Neuron (in vitro differentiated cells): ENCODE results near the gene STIM1.

Experiments used
- H2AFZ ChIP-seq: one replicate; pipeline ENCODE4 v1.6.1; 2013; ENCODE audit warnings: low read depth, mild to moderate bottlenecking, inconsistent platforms, low read length, moderate library complexity
- H3K27me3 ChIP-seq: one replicate; pipeline ENCODE4 v1.6.1; 2013; ENCODE audit warnings: low read length; ENCODE audit not compliant: insufficient read depth
- H3K36me3 ChIP-seq: one replicate; pipeline ENCODE4 v1.6.1; 2013; ENCODE audit warnings: low read length; ENCODE audit not compliant: insufficient read depth
- H3K4me1 ChIP-seq: one replicate; pipeline ENCODE4 v1.6.1; 2013; ENCODE audit warnings: low read length; ENCODE audit not compliant: insufficient read depth
- H3K4me3 ChIP-seq: 2 replicates; pipeline ENCODE4 v1.5.1; 2013; ENCODE audit warnings: mild to moderate bottlenecking, low read length, moderate library complexity
- H3K9me3 ChIP-seq: one replicate; pipeline ENCODE4 v1.6.1; 2013; ENCODE audit warnings: low read length

The STIM1 gene

GRCh38 chr11:3962406-3962840 lies 107.0 kb downstream of the STIM1 start:
- Histone ChIP-seq H3K9me3 (no peaks in the 10 kb centered on the region), H3K27me3 (no peaks in the 10 kb centered on the region), H3K4me3 (no peak overlapping the region), H3K4me1 (no peaks in the 10 kb centered on the region), H2AFZ (no peak overlapping the region), H3K36me3 (no peaks in the 10 kb centered on the region)

GRCh38 chr11:3964056-3964455 lies 108.6 kb downstream of the STIM1 start:
- Histone ChIP-seq H3K27me3 (no peaks in the 10 kb centered on the region), H3K9me3 (no peaks in the 10 kb centered on the region), H3K4me1 (no peaks in the 10 kb centered on the region), H2AFZ (no peak overlapping the region), H3K36me3 (no peaks in the 10 kb centered on the region), H3K4me3 (no peak overlapping the region)

- no peaks in the 10 kb centered on the region for H3K36me3 ChIP-seq
- no peaks in the 10 kb centered on the region for H3K4me1 ChIP-seq
- no peak overlapping the region for H3K4me3 ChIP-seq
- no peaks in the 10 kb centered on the region for H3K9me3 ChIP-seq
- H3K27me3 ChIP-seq, result no peaks in the 10 kb centered on the region
- no peak overlapping the region for H2AFZ ChIP-seq
Observed at GRCh38 chr11:3964935-3965604, 109.6 kb downstream of the STIM1 start.

GRCh38 chr11:3967695-3968094 lies 112.2 kb downstream of the STIM1 start:
- no peaks in the 10 kb centered on the region for H3K4me1 ChIP-seq
- no peaks in the 10 kb centered on the region for H3K9me3 ChIP-seq
- no peak overlapping the region for H3K4me3 ChIP-seq
- no peak overlapping the region for H2AFZ ChIP-seq
- H3K36me3 ChIP-seq, result no peaks in the 10 kb centered on the region
- no peaks in the 10 kb centered on the region for H3K27me3 ChIP-seq

GRCh38 chr11:3969200-3969599 lies 113.7 kb downstream of the STIM1 start:
- Histone ChIP-seq H2AFZ (no peak overlapping the region), H3K27me3 (no peaks in the 10 kb centered on the region), H3K36me3 (no peaks in the 10 kb centered on the region), H3K9me3 (no peaks in the 10 kb centered on the region), H3K4me3 (no peak overlapping the region), H3K4me1 (no peaks in the 10 kb centered on the region)

GRCh38 chr11:3969613-3970012 lies 114.1 kb downstream of the STIM1 start:
- no peak overlapping the region for H2AFZ ChIP-seq
- no peaks in the 10 kb centered on the region for H3K4me1 ChIP-seq
- no peaks in the 10 kb centered on the region for H3K27me3 ChIP-seq
- H3K36me3 ChIP-seq, result no peaks in the 10 kb centered on the region
- H3K9me3 ChIP-seq, result no peaks in the 10 kb centered on the region
- H3K4me3 ChIP-seq, result no peak overlapping the region

GRCh38 chr11:3970108-3970507 lies 114.6 kb downstream of the STIM1 start:
- Histone ChIP-seq H3K27me3 (no peaks in the 10 kb centered on the region), H3K9me3 (no peaks in the 10 kb centered on the region)

GRCh38 chr11:3971756-3972404 lies 116.4 kb downstream of the STIM1 start:
- no peaks in the 10 kb centered on the region for H3K4me1 ChIP-seq
- H3K27me3 ChIP-seq, result no peaks in the 10 kb centered on the region
- H3K4me3 ChIP-seq, result no peak overlapping the region
- no peak overlapping the region for H2AFZ ChIP-seq
- no peaks in the 10 kb centered on the region for H3K9me3 ChIP-seq
- no peaks in the 10 kb centered on the region for H3K36me3 ChIP-seq

More at GRCh38 chr11:3970108-3970507, 114.6 kb downstream of the STIM1 start:
- Histone ChIP-seq H3K36me3 (no peaks in the 10 kb centered on the region), H3K4me3 (no peak overlapping the region), H2AFZ (no peak overlapping the region), H3K4me1 (no peaks in the 10 kb centered on the region)

GRCh38 chr11:3972431-3972830 lies 117.0 kb downstream of the STIM1 start:
- Histone ChIP-seq H3K27me3 (no peaks in the 10 kb centered on the region), H2AFZ (no peak overlapping the region)

GRCh38 chr11:3977078-3977477 lies 121.6 kb downstream of the STIM1 start:
- Histone ChIP-seq H3K9me3 (no peaks in the 10 kb centered on the region), H3K27me3 (no peaks in the 10 kb centered on the region), H3K4me1 (no peaks in the 10 kb centered on the region), H3K4me3 (no peak overlapping the region), H3K36me3 (no peaks in the 10 kb centered on the region), H2AFZ (no peak overlapping the region)

More at GRCh38 chr11:3972431-3972830, 117.0 kb downstream of the STIM1 start:
- H3K9me3 ChIP-seq, result no peaks in the 10 kb centered on the region
- no peak overlapping the region for H3K4me3 ChIP-seq
- H3K4me1 ChIP-seq, result no peaks in the 10 kb centered on the region
- no peaks in the 10 kb centered on the region for H3K36me3 ChIP-seq

GRCh38 chr11:3981084-3981633 lies 125.7 kb downstream of the STIM1 start:
- Histone ChIP-seq H3K4me3 (no peak overlapping the region), H3K4me1 (no peaks in the 10 kb centered on the region), H3K9me3 (no peaks in the 10 kb centered on the region), H2AFZ (no peak overlapping the region), H3K27me3 (no peaks in the 10 kb centered on the region), H3K36me3 (no peaks in the 10 kb centered on the region)

- Histone ChIP-seq H3K9me3 (no peaks in the 10 kb centered on the region), H3K27me3 (no peaks in the 10 kb centered on the region), H3K4me1 (no peaks in the 10 kb centered on the region), H3K36me3 (no peaks in the 10 kb centered on the region), H3K4me3 (no peak overlapping the region), H2AFZ (no peak overlapping the region)
Observed at GRCh38 chr11:3982431-3982830, 127.0 kb downstream of the STIM1 start.

- H3K4me3 ChIP-seq, result no peak overlapping the region
- no peaks in the 10 kb centered on the region for H3K27me3 ChIP-seq
- no peaks in the 10 kb centered on the region for H3K9me3 ChIP-seq
- H2AFZ ChIP-seq, result no peak overlapping the region
- H3K36me3 ChIP-seq, result no peaks in the 10 kb centered on the region
- no peaks in the 10 kb centered on the region for H3K4me1 ChIP-seq
Observed at GRCh38 chr11:3983101-3983500, 127.6 kb downstream of the STIM1 start.
